GM12878 (cell line): Measurements from ENCODE around the gene MRPL32. TPM values are rescaled to one million over a fixed set of nuclear protein-coding genes. Genes with fewer than 3 reads are reported as not detected.

Experiments
- ATAC-seq: fragments of 200-7000 bp; cut with Tn5 transposase; 3 replicates; pipeline ENCODE4 v1.9.1; 2020; ENCODE audit warnings: mild to moderate bottlenecking, moderate library complexity
- BruUV-seq: library from RNA; stranded (reverse); fragments of 400-500 nt; replicated peaks from 2 replicates; lab custom pipeline; 2021; lab: Mats Ljungman, UMichigan
- CTCF ChIA-PET: fragments of 300-600 bp; sonication (Branson Sonifier 250); formaldehyde crosslinking; extraction: SDS; loops from one replicate; lab custom pipeline; 2021; ENCODE audit warnings: inconsistent platforms; lab: Yijun Ruan, JAX
- POLR2A ChIA-PET: fragments of 350-600 bp; formaldehyde crosslinking; extraction: SDS; loops from one replicate; lab custom pipeline; 2021; ENCODE audit warnings: inconsistent platforms; lab: Charles Lee
- RAD21 ChIA-PET: fragments of 300-600 bp; sonication (Branson Sonifier 250); formaldehyde crosslinking; loops from one replicate; lab custom pipeline; 2023; ENCODE audit warnings: antibody characterized with exemption; ENCODE audit not compliant: unreplicated experiment; lab: Charles Lee
- SMC1A ChIA-PET: fragments of 300-600 bp; sonication (Branson Sonifier 250); formaldehyde crosslinking; loops from one replicate; lab custom pipeline; 2023; ENCODE audit not compliant: unreplicated experiment, uncharacterized antibody; lab: Charles Lee
- DNase-seq: peaks from one replicate; pipeline ENCODE4 v3.0.0-alpha.2; 2011; ENCODE audit warnings: low read depth, low spot score
- FAIRE-seq: peaks from 3 replicates; lab custom pipeline; 2011; peaks lifted over from hg19 to GRCh38; lab: Jason Lieb, UNC
- H2AFZ ChIP-seq: 2 replicates; pipeline ENCODE4 v1.6.0; 2011; ENCODE audit warnings: low read depth, low read length, control low read depth; ENCODE audit not compliant: control insufficient read depth
- H3K27ac ChIP-seq: 2 replicates; pipeline ENCODE4 v1.5.1; 2011; ENCODE audit warnings: control low read depth; ENCODE audit not compliant: control insufficient read depth, insufficient read depth
- H3K27me3 ChIP-seq, 2 experiments: replicated peaks in 1 of 2; 2 replicates each; pipeline versions ENCODE4 v1.6.0 to v1.6.1; 2011; ENCODE audit warnings: low read length in 1 of 2; ENCODE audit not compliant: control insufficient read depth in 2 of 2, insufficient read depth in 2 of 2
- H3K36me3 ChIP-seq, 2 experiments: 2 replicates each; pipeline ENCODE4 v1.5.1; 2011; ENCODE audit warnings: low read length in 1 of 2; ENCODE audit not compliant: control insufficient read depth in 2 of 2, insufficient read depth in 2 of 2
- H3K4me1 ChIP-seq: 2 replicates; pipeline ENCODE4 v1.6.1; 2011; ENCODE audit warnings: mild to moderate bottlenecking, low read length, moderate library complexity, mixed read lengths; ENCODE audit not compliant: control insufficient read depth, insufficient read depth
- H3K4me2 ChIP-seq: 2 replicates; pipeline ENCODE4 v1.6.0; 2011; ENCODE audit warnings: control low read depth; ENCODE audit not compliant: control insufficient read depth, insufficient read depth
- H3K4me3 ChIP-seq: fragments of 200-600 bp; sonication (generic); 2 replicates; pipeline ENCODE4 v1.5.1; 2016
- H3K79me2 ChIP-seq: 2 replicates; pipeline ENCODE4 v1.6.0; 2011; ENCODE audit warnings: low read length; ENCODE audit not compliant: control insufficient read depth, insufficient read depth
- H3K9ac ChIP-seq: 2 replicates; pipeline ENCODE4 v1.8.0; 2011; ENCODE audit warnings: low read length, control low read depth, mixed read lengths; ENCODE audit not compliant: control insufficient read depth, insufficient read depth
- H3K9me3 ChIP-seq: replicated peaks from 3 replicates; pipeline ENCODE4 v1.5.1; 2011; ENCODE audit warnings: mild to moderate bottlenecking, low read length; ENCODE audit not compliant: control insufficient read depth, insufficient read depth
- H4K20me1 ChIP-seq: 2 replicates; pipeline ENCODE4 v1.6.0; 2011; ENCODE audit not compliant: control insufficient read depth, insufficient read depth
- ATF2 ChIP-seq: IDR thresholded peaks from 2 replicates; pipeline ENCODE4 v1.6.1; 2012; ENCODE audit warnings: low read length, inconsistent platforms
- E2F8 ChIP-seq: fragments of 450-650 bp; IDR thresholded peaks from 2 replicates; pipeline ENCODE4 v1.6.1; 2018; ENCODE audit warnings: mild to moderate bottlenecking, low read depth, moderate library complexity; ENCODE audit not compliant: partially characterized antibody
- EP300 ChIP-seq, 2 experiments: fragments of 150-350 bp in 1 of 2; IDR thresholded peaks; 2 replicates each; pipeline ENCODE4 v1.6.1; 2011 to 2012; ENCODE audit warnings: low read depth in 2 of 2, low read length in 2 of 2, borderline replicate concordance in 1 of 2, improper control_type of control experiment in 1 of 2, inconsistent platforms in 1 of 2; ENCODE audit not compliant: control insufficient read depth in 1 of 2
- FOXM1 ChIP-seq: IDR thresholded peaks from 2 replicates; pipeline ENCODE4 v1.6.1; 2012; ENCODE audit warnings: low read depth, mild to moderate bottlenecking, inconsistent platforms, low read length, moderate library complexity
- MAX ChIP-seq: IDR thresholded peaks from 2 replicates; pipeline ENCODE4 v1.6.1; 2012; ENCODE audit warnings: low read depth, low read length, improper control_type of control experiment
- MLLT1 ChIP-seq: fragments of 450-650 bp; IDR thresholded peaks from 2 replicates; pipeline ENCODE4 v1.6.1; 2016; ENCODE audit warnings: mild to moderate bottlenecking
- POLR2A ChIP-seq: IDR thresholded peaks from 2 replicates; pipeline ENCODE4 v1.6.1; 2011; ENCODE audit warnings: low read depth, mild to moderate bottlenecking, low read length
- POLR2AphosphoS5 ChIP-seq: IDR thresholded peaks from 2 replicates; pipeline ENCODE4 v1.6.1; 2011; ENCODE audit warnings: mild to moderate bottlenecking, low read length, inconsistent platforms
- RAD51 ChIP-seq: fragments of 450-650 bp; IDR thresholded peaks from 2 replicates; pipeline ENCODE4 v1.6.1; 2016; ENCODE audit warnings: moderate library complexity, mild to moderate bottlenecking, inconsistent platforms
- RFX5 ChIP-seq: IDR thresholded peaks from 2 replicates; pipeline ENCODE4 v1.6.1; 2011; ENCODE audit warnings: low read depth, low read length, improper control_type of control experiment
- SMAD1 ChIP-seq: fragments of 450-650 bp; IDR thresholded peaks from 2 replicates; pipeline ENCODE4 v1.6.1; 2018; ENCODE audit warnings: mild to moderate bottlenecking, low read depth; ENCODE audit not compliant: partially characterized antibody
- TAF1 ChIP-seq: IDR thresholded peaks from 2 replicates; pipeline ENCODE4 v1.6.1; 2011; ENCODE audit warnings: mild to moderate bottlenecking, low read depth, low read length, borderline replicate concordance
- ZBED1 ChIP-seq: IDR thresholded peaks from 2 replicates; pipeline ENCODE4 v1.6.1; 2016; ENCODE audit warnings: borderline replicate concordance
- WGBS: methylation state at CpG from one replicate; pipeline ENCODE4 v1.1.6; 2016; ENCODE audit warnings: low lambda C conversion rate; ENCODE audit not compliant: insufficient replicate concordance, insufficient coverage; ENCODE audit errors: missing lambda C conversion rate; 5-methylcytosine and 5-hydroxymethylcytosine counted together
- in situ Hi-C: fragments of 300-500 bp; cut with MboI; formaldehyde crosslinking; loops from 9 replicates; pipeline ENCODE4 v1.14.3; 2018; ENCODE audit warnings: mixed read lengths
- intact Hi-C: fragments of 100-400 bp; cut with micrococcal nuclease; formaldehyde crosslinking; loops from one replicate; pipeline ENCODE4 v1.14.2; 2022; ENCODE audit not compliant: unreplicated experiment
- polyA plus RNA-seq, 11 experiments: library from polyadenylated mRNA; depleted of rRNA in 4 of 11; unstranded in 6 of 11; stranded (reverse) in 5 of 11; fragments of >200 nt; fragmentation: Nextera tagmentation in 4 of 11; fragmentation: Illumina TruSeq in 1 of 11; extraction: Ambion mirVana in 4 of 11; extraction: Trizol in 1 of 11; gene quantifications; 1 replicate in 1 of 11; 2 replicates in 10 of 11; pipeline versions ENCODE4 v1.2.1 to v1.2.3, GENCODE V29; 2011 to 2016; ENCODE audit warnings: inconsistent platforms in 2 of 11, missing spikeins in 2 of 11, low read depth in 1 of 11
- total RNA-seq, 4 experiments: library from RNA; depleted of rRNA in 3 of 4; stranded (reverse); fragments of >200 nt in 3 of 4; fragmentation: Illumina TruSeq in 1 of 4; extraction: Trizol in 1 of 4; gene quantifications; 2 replicates each; pipeline versions ENCODE4 v1.2.1 to v1.2.3, GENCODE V29; 2013 to 2021
- TF ChIP-seq, protein P1 (sequence below): IDR thresholded peaks from 2 replicates; pipeline ENCODE4 v1.6.1; 2011; ENCODE audit warnings: borderline replicate concordance, low read depth, mild to moderate bottlenecking, moderate library complexity, mixed read lengths, low read length; ENCODE audit not compliant: insufficient read depth; ENCODE audit errors: extremely low read length
- TF ChIP-seq, protein P2 (sequence below): fragments of 450-650 bp; IDR thresholded peaks from 2 replicates; pipeline ENCODE4 v1.6.1; 2017; ENCODE audit warnings: borderline replicate concordance

The MRPL32 gene
- total and polyA plus RNA-seq, 10 of the 15 experiments (the other 5 are each of a cell fraction or from before 2014, with no cell fraction given) = 65.3 to 339 (median 112) TPM

DNA sequence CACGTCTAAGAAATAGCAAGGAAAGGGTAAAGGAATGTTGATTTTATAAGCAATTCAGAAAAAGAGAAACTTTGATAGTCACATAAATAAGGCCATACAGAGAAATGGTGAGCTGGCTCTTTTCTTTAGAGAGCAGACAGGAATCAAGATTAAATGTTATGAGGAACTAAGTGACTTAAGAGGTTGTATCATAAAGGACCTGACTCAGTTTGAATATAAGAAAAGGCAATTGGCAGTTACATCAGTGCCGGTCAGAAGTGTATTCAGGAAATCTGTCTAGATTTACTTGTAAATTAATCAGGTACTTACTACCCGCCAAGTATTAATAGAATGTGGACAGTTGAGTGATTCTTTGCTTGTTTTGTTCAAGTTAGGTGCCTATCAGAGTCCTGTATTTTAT, 2.1 kb downstream of the MRPL32 start:
- Histone ChIP-seq H4K20me1 (no peaks in the 10 kb centered on the region), H3K4me1 (peaks cover 15% of the 10 kb centered on the region; the same call in 1 of the 2 replicates), H3K9me3 (no peaks in the 10 kb centered on the region), H3K27ac (no peak overlapping the region), H3K9ac (no peak overlapping the region), H3K27me3 (no peaks in the 10 kb centered on the region), H2AFZ (no peak overlapping the region), H3K79me2 (peaks cover 65% of the 10 kb centered on the region), H3K4me3 (peak overlapping the region; percentile 94), H3K4me2 (peak overlapping the region; percentile 50), H3K36me3 (peaks cover 0 to 20% of the 10 kb centered on the region in 2 experiments; a peak in 1 of 4 replicates)
- intact Hi-C loops = loop anchor here (5.0 to 10.0 kb wide), 2 partner anchors 653 to 791 kb away; partner anchors contain the start of gene COA1
- ChIA-PET POLR2A (interaction anchor here (1.1 to 6.1 kb wide), 3 partner anchors 8 to 12 kb away, joined by 5 to 50 read pairs (median 7); no protein-coding TSS in a partner anchor), RAD21 (interaction anchor here (0.9 to 3.2 kb wide), 10 partner anchors 9 to 993 kb away, joined by 3 to 17 read pairs (median 7); no protein-coding TSS in a partner anchor), CTCF (interaction anchor here (0.7 to 4.9 kb wide), 11 partner anchors 9 to 799 kb away, joined by 3 to 33 read pairs (median 5); no protein-coding TSS in a partner anchor), SMC1A (interaction anchor here (0.6 to 5.8 kb wide), 14 partner anchors 8 to 638 kb away, joined by 3 to 42 read pairs (median 4); no protein-coding TSS in a partner anchor)
- DNase-seq = no peak
- ATAC-seq = no peak
- 81% methylated on average over 3 of the region's 3 CpGs for WGBS
- no TSS peak for BruUV-seq
- no peak for FAIRE-seq
- in situ Hi-C loops = loop anchor here (10.0 kb wide), 3 partner anchors 641 to 901 kb away; partner anchors contain the start of gene COA1
- no peak for TF ChIP-seq RAD51
- no peak for TF ChIP-seq RFX5
- TF ChIP-seq POLR2AphosphoS5 = no peak
- no peak for TF ChIP-seq ZBED1
- TF ChIP-seq TAF1 = no peak
- TF ChIP-seq E2F8 = no peak
- TF ChIP-seq, protein P1, sequence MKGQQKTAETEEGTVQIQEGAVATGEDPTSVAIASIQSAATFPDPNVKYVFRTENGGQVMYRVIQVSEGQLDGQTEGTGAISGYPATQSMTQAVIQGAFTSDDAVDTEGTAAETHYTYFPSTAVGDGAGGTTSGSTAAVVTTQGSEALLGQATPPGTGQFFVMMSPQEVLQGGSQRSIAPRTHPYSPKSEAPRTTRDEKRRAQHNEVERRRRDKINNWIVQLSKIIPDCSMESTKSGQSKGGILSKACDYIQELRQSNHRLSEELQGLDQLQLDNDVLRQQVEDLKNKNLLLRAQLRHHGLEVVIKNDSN = no peak
- TF ChIP-seq ATF2 = no peak
- no peak for TF ChIP-seq POLR2A
- no peak for TF ChIP-seq EP300 (IDR thresholded peaks at IDR 0.05; ENCODE audit: borderline replicate concordance in 1 of 2, control insufficient read depth in 1 of 2, low read depth in 2 of 2, low read length in 2 of 2)
- no peak for TF ChIP-seq SMAD1
- TF ChIP-seq FOXM1 = no peak
- TF ChIP-seq MAX = no peak
- TF ChIP-seq, protein P2, sequence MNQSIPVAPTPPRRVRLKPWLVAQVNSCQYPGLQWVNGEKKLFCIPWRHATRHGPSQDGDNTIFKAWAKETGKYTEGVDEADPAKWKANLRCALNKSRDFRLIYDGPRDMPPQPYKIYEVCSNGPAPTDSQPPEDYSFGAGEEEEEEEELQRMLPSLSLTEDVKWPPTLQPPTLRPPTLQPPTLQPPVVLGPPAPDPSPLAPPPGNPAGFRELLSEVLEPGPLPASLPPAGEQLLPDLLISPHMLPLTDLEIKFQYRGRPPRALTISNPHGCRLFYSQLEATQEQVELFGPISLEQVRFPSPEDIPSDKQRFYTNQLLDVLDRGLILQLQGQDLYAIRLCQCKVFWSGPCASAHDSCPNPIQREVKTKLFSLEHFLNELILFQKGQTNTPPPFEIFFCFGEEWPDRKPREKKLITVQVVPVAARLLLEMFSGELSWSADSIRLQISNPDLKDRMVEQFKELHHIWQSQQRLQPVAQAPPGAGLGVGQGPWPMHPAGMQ = no peak
- no peak for TF ChIP-seq MLLT1
